AG04449 (cell line): Measurements from ENCODE around the gene FCGBP.

Source experiments
- CTCF ChIA-PET: fragments of 350-600 bp; formaldehyde crosslinking; extraction: SDS; loops from one replicate; lab custom pipeline; 2021; ENCODE audit warnings: antibody characterized with exemption; lab: Yijun Ruan, JAX
- POLR2A ChIA-PET: fragments of 400-600, 350-600 bp; formaldehyde crosslinking; extraction: SDS; loops from one replicate; lab custom pipeline; 2020; ENCODE audit warnings: antibody characterized with exemption, inconsistent platforms; lab: Yijun Ruan, JAX
- DNase-seq: peaks from one replicate; pipeline ENCODE4 v3.0.0-alpha.2; 2010; ENCODE audit warnings: low read depth, low spot score
- H3K4me3 ChIP-seq: 2 replicates; pipeline ENCODE4 v1.5.1; 2011; ENCODE audit warnings: low read depth, mild to moderate bottlenecking, control low read depth, low read length
- TF ChIP-seq, protein P1 (sequence below): IDR thresholded peaks from one replicate; pipeline ENCODE4 v1.5.1; 2011; ENCODE audit warnings: mild to moderate bottlenecking, moderate library complexity, low read length, control low read depth, inconsistent platforms; ENCODE audit not compliant: insufficient read depth; ENCODE audit errors: missing control alignments

The FCGBP gene

DNA sequence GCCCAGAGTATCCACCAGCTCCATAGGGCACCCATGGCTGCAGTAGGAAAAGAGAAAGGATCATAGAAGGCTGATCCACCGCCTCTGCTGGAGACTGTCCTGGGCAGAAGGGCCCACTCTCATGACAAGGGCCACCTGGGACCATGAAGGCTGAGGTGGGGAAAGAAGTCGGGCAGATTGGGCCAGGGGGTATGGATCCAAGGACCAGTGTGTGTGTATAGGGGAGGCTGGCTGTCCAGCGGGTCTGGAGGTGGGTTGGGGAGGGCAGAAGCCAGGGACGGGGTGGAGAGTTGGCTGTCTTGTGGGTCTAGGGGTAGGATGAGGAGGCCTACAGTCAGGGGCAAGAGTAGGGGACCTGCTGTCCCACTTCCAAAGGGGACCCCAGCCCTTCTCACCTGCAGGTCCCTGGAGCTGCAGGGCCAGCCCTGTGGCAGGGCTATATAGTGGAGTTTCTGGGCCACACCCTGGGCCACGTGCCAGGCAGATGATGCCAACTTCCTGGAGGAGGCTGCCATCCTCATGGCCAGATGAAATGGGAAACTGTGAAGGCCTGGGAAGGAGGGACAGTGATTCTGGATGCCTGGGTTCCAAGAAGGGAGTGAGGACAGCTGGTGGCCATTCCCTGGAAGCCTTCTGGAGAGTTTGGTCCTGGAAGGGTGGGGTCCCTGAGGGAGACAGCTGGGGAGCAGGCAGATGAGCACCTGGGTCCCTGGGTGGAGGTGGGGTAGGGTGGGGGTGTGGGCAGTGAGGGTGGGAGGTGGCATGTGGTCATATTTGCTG is at the start of gene FCGBP:
Gene FCGBP (minus strand): TSS at position 51 of the 780 bp plus-strand sequence.
- ChIA-PET POLR2A (no interaction called here), CTCF (no interaction called here)
- TF ChIP-seq, protein P1, sequence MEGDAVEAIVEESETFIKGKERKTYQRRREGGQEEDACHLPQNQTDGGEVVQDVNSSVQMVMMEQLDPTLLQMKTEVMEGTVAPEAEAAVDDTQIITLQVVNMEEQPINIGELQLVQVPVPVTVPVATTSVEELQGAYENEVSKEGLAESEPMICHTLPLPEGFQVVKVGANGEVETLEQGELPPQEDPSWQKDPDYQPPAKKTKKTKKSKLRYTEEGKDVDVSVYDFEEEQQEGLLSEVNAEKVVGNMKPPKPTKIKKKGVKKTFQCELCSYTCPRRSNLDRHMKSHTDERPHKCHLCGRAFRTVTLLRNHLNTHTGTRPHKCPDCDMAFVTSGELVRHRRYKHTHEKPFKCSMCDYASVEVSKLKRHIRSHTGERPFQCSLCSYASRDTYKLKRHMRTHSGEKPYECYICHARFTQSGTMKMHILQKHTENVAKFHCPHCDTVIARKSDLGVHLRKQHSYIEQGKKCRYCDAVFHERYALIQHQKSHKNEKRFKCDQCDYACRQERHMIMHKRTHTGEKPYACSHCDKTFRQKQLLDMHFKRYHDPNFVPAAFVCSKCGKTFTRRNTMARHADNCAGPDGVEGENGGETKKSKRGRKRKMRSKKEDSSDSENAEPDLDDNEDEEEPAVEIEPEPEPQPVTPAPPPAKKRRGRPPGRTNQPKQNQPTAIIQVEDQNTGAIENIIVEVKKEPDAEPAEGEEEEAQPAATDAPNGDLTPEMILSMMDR: no peak
- no peak within 1 kb of the TSS for H3K4me3 ChIP-seq
- no peak for DNase-seq

DNA sequence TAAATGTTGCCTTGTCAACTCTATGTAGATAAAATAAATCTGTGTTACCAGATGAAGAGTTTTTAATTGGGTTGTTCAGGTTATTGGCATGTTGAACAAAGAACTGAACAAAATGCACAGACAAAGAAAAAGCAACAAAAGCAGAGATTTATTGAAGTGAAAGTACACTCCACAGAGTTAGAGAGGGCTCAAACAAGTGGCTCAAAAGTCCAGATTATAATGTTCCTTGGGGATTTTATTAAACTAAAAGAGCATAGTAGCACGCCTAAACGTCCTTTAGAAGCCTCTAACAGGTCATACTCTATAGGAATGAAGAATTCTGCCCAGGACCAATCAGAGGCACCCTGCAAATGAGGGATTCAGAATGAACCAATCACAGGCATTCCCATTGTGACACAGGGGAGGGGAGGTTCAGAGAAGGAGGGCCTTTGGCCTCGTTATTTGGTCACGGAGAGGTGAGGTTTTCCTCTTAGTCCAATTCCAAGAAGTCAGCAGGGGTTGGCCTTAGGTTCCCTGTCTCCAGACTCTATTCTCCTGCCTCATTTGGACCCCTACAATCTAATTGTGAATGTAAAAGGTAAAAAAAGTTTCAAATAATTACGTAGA is 49.4 kb upstream of the FCGBP start:
- H3K4me3 ChIP-seq: no peak overlapping the region
- no peak for DNase-seq
- ChIA-PET CTCF (no interaction called here), POLR2A (no interaction called here)
- TF ChIP-seq, protein P1: no peak

DNA sequence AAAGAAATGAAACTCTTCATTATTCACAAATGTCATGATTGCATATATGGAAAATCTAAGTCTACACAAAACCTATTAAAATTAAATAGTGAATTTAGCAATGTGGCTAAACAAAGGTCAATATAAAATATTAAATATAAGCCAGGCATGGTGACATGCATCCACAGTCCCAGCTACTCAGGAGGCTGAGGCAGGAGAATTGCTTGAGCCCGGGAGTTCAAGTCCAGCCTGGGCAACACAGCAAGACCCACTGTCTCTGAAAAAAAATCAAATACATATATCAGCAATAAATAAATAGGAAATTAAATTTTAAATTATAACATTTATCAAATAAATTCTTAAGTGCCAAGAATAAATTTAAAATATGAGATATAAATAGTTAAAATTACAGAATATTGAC is 48.4 kb upstream of the FCGBP start:
- TF ChIP-seq, protein P1: no peak
- POLR2A ChIA-PET: no interaction called here
- CTCF ChIA-PET: interaction anchor here (3.2 kb wide), 1 partner anchor 12 kb away, joined by 17 read pairs; the partner anchor contains the start of gene PSMC4

DNA sequence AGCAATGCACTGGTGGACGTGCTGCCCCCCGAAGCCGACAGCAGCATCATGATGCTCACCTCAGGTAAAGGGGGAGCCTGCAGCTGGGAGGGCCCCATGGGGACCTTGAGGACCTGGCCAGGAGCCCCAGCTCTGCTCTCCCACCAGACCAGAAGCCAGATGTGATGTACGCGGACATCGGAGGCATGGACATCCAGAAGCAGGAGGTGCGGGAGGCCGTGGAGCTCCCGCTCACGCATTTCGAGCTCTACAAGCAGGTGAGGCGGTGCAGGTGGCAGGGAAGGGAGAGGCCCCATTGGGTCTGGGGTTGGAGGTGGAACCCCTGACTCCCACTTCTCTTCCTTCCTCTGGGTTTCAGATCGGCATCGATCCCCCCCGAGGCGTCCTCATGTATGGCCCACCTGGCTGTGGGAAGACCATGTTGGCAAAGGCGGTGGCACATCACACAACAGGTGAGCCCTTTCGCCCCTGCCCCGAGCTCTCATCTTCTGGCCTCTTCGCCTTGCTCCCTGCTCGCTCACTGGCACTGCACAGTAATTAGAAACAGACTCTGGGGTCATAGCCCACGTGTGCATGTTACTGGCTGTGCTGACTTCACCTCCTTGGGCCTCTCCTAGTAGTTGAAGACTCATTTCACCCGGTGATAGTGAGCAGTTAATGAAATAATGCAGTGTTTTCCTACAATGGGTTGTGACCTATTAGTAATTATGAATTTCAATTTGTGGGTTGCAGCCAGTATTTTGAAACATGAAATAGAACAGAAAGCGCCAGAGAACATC is 40.1 kb upstream of the FCGBP start:
- CTCF ChIA-PET: no interaction called here
- no peak for DNase-seq
- H3K4me3 ChIP-seq: no peak overlapping the region
- POLR2A ChIA-PET: no interaction called here
- TF ChIP-seq, protein P1: no peak

More for the DNA sequence above, 48.4 kb upstream of the FCGBP start:
- no peak for DNase-seq
- H3K4me3 ChIP-seq: no peak overlapping the region

DNA sequence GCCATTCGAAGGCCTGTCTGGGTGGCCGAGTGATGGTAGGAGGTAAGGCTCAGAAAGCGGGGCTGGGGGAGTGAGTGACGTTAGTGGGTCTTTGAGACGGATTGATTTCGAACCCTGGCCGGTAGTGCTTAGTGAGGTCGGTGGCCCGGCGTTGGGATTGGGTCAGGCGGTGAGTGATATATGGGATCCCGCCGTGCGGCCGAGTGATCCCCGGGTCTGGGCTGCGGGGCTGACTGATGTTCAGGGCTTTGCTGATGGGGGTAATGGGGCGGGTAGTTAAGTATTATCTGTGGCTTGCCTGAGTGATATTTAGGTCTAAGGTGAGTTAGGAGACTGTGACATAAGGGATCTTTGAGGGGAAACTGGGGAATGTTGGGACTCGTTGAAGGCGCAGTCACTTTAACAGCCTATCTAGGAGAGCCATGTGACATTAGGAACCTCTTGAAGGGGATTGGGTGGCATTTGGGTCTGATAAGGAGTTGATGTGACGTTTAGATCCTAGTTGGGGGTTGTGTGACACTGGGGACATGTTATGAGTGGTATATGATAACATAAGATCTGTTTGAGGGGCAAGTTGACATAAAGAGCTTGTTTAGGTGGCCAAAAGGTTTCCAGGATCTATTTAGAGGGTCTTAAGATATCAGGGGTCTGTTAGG is 37.1 kb upstream of the FCGBP start:
- TF ChIP-seq, protein P1: no peak
- DNase-seq: no peak
- ChIA-PET CTCF (interaction anchor here (1.0 to 3.8 kb wide), 14 partner anchors 10 to 204 kb away, joined by 3 to 53 read pairs (median 5); partner anchors contain the start of genes DYRK1B, FBL and ZNF546), POLR2A (interaction anchor here (1.1 to 1.9 kb wide), 4 partner anchors 8 to 125 kb away, joined by 3 to 9 read pairs (median 5); partner anchors contain the start of gene FBL)
- H3K4me3 ChIP-seq: peak overlapping the region; percentile 96
